GDM1 (cell line): ENCODE results near the gene CHST14.

Experiments used
- DNase-seq: peaks from one replicate; lab custom pipeline; 2025; lab: John Stamatoyannopoulos, UW

CHST14 gene, protein sequence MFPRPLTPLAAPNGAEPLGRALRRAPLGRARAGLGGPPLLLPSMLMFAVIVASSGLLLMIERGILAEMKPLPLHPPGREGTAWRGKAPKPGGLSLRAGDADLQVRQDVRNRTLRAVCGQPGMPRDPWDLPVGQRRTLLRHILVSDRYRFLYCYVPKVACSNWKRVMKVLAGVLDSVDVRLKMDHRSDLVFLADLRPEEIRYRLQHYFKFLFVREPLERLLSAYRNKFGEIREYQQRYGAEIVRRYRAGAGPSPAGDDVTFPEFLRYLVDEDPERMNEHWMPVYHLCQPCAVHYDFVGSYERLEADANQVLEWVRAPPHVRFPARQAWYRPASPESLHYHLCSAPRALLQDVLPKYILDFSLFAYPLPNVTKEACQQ

DNA sequence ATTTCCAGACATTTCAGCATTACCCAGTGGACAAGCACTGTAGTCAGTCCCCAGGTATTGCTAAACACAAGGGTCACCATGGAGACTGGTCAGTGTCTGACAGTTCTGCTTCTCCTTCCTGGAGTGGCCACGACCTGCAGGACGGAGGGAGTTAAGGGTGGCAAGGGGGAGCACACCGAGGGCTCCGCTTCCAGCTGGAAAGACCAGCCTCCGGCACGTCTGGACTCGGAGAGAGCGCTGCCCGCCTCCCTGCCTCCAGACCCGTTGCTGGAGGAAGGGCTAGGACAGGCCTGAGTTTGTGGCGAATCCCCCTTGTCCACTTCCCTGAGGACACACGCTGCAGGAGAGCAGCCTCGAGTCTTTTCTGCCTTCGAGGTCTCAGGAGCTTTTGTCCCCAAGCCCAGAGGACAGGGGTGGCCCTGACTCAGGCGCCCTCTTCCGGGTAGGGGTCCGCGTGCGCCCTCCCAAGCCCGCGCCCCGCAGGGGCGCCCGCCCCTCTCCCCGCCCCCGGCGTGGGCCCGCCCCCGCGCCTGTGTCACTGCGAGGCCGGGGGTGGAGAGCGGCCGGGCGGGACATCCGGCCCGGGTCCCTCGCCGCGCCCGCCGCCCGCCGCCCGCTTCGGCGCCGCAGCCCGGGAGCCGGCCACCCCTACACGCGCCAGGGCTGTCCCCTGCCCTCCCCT lies at the start of gene CHST14:
CHST14 (plus strand) TSS at position 562 of the 682 bp plus-strand sequence. CDS start 230 bp downstream, outside the sequence.
- peak; percentile 57 for DNase-seq

DNA sequence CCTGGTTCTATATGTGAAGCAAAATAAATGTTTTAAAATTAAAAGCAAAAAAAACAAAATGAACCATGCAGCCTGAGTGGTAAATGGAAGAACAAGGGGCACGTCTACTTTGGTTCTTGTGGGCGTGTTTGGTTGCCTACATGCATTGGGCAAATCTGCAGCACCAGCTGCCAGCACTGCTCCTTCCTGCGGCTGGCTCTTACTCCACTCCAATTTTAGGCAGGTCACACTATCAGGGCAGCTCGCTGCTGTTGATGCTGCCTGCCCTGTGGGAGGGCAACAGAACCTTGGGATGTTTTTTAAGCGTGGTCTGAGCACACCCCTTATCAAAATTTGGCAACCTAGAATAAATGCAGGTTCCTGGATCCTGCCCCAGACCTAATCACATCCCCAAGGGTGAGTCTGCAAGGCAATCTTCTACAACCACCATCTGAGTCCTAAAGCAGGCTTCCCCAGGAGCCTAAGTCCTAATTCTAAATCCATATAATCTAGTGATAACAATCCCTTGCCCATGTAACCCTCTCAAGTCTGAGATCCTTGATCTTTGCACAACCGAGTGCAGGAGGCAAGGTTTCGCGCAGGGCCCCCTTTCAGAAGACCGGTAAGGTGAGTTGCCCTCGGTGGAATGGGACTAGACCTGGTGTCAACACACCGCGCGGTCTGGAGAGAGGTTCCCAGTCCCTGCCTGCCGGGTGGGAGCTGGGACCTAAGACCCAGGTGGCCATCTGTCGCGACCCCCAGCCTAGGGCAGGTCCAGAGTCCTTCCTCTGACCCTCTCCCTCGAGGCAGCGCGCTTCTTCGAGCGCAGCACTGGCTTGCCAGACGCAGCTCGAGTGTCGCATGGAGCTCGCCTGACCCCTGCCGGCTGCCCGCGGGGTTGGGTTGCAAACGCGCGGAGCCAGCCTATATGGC lies 49.3 kb upstream of the CHST14 start:
- DNase-seq = peak; percentile 69

GRCh38 chr15:40424483-40425115 lies 46.2 kb upstream of the CHST14 start:
- DNase-seq = no peak

- no peak for DNase-seq
Observed at GRCh38 chr15:40425681-40426080, 45.1 kb upstream of the CHST14 start.

DNA sequence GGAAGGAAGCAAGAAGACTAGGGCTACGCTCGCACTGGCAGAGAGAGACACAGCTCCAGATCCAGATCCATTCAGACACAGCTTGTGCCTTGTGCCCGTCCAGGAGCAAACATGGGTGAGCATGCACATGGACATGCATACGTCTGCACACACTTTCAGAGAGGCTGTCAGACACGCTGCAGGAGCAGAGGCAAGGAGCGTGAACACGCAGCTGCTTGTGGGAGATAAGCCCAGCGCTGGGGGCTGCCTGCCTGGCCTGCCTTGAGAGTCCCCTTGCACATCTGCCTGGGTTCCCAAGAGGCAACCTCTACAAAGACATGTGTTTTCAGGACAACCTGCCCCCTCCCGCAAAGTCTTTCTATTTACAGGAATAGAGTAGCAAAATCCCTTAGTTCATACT lies 43.6 kb upstream of the CHST14 start:
- no peak for DNase-seq

DNA sequence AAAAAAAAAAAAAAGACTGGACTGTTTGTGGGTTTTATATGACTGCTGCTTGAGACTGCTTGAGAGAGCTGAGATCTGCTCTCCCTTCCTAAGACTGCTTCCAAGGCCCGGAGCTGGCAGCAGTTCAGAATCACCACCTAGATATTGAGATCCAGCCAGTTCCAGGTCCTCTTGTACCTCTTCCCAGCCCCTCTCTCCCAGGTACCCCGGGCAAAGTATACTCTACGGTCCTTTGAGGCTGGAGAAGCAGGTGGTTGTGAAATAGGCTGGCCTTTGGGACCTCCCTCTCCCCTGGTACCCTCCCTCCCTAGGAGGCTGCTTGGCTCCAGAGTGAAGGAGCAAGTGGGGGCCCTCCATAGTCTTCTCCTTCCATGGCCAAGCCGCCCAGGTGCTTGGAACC lies 42.6 kb upstream of the CHST14 start:
- no peak for DNase-seq

DNA sequence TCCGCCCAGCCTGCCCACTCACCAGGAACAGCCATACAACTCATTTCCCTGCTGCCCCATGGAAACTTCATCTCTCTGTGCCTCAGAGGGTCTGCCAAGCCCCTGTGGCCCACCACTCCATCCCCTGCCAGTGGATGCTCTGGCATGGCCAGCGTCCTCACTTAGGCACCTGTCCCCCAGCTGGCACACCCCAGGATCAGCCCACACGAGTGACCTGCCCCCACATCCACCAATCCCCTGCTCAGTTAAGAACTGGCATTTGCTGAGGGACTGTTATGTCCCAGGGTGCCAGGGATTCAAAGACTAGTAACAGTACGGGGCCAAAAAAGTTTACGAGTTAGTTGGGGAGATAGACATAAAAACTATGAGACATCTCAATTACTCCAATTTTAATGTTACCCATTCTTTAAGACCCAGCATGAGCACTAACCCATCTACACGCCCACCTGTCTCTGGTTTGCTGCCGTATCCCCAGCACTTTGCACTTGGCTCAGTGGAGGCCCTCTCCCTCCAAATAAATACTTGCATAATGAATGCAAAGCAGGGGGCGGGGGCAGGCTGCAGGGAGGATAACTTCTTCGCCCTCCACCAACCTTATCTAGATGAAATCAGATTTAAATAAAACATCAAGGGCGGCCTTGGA lies 41.6 kb upstream of the CHST14 start:
- no peak for DNase-seq

GRCh38 chr15:40430271-40430805 lies 40.4 kb upstream of the CHST14 start:
- DNase-seq = peak; percentile 50

- DNase-seq = no peak
Observed at GRCh38 chr15:40435023-40435709, 35.6 kb upstream of the CHST14 start.

DNA sequence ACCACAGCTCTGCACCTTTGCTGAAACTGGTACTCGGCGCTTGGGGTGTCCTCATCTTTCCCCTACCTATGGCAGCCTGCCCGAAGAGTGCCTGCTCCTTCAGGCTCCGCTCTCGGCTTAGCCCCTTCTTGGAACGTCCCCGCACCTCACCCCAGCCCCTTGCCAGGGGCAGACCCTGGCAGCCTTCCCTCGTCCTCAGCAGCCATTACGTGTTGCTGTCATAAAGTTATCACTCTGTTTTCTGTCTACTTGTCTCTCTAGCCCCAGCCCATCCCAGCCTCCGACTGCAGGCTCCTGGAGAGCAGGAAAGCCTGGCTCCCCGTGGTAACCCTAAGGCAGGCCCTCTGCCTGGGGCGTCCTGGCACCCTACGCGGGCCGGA lies 35.1 kb upstream of the CHST14 start:
- no peak for DNase-seq

DNA sequence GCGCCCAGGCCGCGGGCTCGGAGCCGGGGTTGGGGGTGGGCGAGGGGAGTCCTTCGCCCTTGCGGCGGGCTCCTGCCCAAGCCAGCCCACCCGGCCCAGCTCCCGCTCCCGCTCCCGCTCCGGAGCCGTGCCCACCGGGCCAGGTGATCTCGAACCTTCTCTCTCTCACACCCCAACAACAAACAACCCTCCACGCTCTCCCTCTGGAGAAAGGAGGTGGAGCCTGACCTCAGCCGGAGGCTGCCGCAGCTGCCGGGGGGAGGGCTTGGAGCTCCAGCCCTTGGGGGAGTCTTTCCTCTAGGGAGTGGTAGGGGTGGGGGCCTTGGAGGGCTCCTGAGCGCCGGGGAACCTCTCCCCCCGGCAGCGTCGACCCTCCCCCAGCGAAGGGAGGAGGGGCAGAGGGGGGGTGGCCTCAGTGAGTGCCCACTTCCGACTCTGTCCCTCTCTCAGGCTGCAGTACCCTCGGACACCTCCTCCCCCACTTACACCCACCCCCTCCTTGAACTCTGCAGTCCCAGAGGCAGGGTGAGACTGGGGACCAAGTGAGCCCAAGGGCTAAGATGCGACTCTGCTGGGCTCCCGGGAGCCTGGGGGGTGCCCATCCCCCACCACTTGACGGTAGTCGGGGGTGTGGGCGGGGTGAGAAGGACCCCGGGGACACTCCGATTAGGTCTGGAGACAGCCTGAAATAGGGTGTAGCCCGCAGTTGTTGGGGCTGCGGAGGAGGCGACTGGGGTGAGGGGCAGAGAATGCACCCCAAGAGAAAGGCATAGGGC lies 34.5 kb upstream of the CHST14 start:
- no peak for DNase-seq

DNA sequence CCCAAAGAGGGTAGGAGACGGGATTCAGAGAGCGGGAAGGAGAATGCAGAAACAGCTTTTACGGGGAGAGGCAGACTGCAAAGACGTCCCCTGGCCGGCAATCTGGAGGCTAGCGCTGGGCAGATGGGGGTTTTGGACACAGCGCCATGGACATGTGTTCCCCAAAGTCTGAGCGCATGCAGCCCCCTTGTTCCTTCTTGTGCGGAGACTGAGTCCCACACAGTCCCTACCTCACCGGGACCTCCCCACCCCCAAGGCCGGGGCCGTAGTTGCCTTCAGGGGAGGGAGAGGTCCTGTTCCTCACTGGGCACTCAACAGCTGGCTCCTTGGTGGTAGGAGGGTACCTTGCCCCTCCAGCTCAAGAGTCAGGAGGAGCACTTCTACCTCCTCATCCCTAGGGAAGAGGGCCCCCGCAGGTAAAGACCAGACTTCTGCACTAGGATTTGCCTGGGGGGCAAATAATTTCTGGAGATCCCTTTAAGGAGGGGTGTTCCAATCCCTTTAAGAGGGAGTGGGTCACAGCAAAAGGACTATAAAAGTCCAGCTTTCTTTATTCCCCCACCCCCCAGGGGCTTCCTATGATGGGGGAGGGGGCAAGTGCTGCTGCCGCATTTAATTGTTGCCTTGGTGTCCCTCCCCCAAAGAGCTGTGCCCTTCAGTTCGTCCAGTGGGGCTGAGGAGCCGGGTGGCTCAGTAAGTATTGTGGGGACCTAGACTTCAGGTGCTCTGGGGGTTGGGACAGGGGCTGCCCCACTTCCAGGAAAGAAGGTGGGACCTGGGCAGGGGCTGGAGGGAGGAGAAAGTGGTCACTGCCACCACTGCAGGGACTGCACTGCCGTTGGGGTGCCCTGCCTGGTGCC lies 33.7 kb upstream of the CHST14 start:
- DNase-seq = no peak

DNA sequence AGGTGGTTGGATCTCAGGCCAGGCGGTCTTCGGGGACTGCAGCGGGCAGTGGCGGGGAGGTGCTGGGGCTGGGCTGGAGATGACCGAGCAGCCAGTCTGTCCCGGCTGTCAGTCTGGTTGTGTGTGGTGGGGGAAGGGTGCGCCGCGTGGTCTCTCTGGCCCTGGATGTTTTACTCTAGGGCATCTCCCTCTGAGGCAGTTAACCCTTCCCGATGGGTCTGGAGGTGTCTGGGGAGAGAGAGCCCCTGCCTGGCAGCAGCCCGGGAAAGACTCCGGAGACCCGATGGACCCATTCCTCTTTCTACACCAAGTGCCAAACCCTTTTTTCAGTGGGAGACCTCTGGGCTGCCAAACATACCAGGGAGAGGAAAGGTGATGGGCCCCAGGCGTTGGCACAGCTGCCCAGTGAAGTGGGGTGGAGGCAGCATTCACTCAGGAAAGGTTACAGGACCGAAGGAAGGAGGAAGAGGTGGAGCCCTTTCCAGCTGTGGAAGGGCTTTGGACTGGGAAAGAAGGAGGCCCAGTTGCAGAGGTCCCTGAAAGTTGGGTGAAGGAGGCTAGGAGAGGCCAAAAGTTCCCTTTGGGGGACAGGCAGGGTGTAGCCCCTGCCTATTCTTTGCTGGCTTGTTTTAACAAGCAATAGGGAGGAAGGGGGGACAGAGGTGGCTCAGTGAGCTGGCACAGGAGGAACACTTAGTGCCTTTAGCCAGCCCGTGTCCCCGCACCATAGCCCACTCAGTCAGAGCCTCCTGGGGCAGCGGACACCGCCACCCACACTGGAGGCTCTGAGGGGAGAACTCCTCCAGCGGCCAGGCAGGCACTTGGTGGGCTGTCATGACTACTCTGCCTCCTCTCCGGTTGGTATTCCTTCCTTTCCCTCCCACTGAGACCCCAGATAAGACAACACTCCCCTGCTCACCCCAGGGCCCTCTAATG lies 32.8 kb upstream of the CHST14 start:
- no peak for DNase-seq

DNA sequence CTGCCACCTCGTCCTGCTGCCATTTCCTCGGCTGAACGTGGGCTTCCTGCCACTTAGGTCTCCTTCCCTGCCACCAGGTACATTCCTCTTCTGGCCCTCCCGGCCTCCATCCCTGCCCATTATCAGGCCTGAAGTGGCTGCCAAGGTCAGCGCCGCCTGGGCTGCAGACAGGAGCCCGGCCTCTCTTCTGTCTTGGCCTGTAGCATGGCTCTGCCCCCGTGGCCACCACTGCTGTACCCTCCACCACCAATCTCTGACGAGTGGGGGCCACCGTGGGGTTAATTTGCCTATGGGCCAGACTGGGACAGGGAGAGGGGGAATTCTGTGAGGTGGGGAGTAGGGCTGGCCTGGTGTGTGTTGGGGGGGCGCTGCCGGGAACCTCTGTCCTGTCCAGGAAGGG lies 32.1 kb upstream of the CHST14 start:
- no peak for DNase-seq

- DNase-seq = no peak
Observed at GRCh38 chr15:40439461-40439959, 31.3 kb upstream of the CHST14 start.

- no peak for DNase-seq
Observed at GRCh38 chr15:40439960-40440742, 30.6 kb upstream of the CHST14 start.
